Cardiac ventricle fibroblast (primary cell): Measurements from ENCODE around the gene B3GAT3. TPM values are rescaled to one million over a fixed set of nuclear protein-coding genes. Genes with fewer than 3 reads are reported as not detected.

Experiments
- total RNA-seq: library from RNA; depleted of rRNA; stranded (reverse); fragments of >200 nt; gene quantifications from 2 replicates; pipeline ENCODE4 v1.2.3, GENCODE V29; 2015

Gene B3GAT3
- 30.9 and 37.1 TPM in 2 replicates for total RNA-seq

GRCh38 chr11:62621567-62622470 lies at the start of gene B3GAT3:
Gene B3GAT3 (minus strand): TSS chr11:62621986. CDS start chr11:62621947, 39 bp downstream.

GRCh38 chr11:62665075-62665598 lies 43.4 kb upstream of the B3GAT3 start, which contains the start of the genes C11orf98 and CSKMT:
Gene C11orf98 (minus strand): TSS chr11:62665210. CDS start chr11:62665169, 41 bp downstream.
Gene CSKMT (plus strand): TSS chr11:62665312. CDS start chr11:62665880, 568 bp downstream.

GRCh38 chr11:62645946-62646824 lies 24.4 kb upstream of the B3GAT3 start, which contains the start of gene GANAB:
Gene GANAB (minus strand): TSS chr11:62646613. CDS start chr11:62646599, 14 bp downstream.

GRCh38 chr11:62612366-62613290 lies 9.2 kb downstream of the B3GAT3 start, which contains the start of the genes EML3 and ROM1:
Gene EML3 (minus strand): TSS chr11:62612775. CDS start chr11:62612457, 318 bp downstream.
Gene ROM1 (plus strand): TSS chr11:62613257. CDS start chr11:62613282, 25 bp downstream.

GRCh38 chr11:62601372-62602140 lies 20.2 kb downstream of the B3GAT3 start, which contains the start of gene MTA2:
Gene MTA2 (minus strand): TSS chr11:62601865. CDS start chr11:62601450, 415 bp downstream.

GRCh38 chr11:62591448-62592145 lies 30.2 kb downstream of the B3GAT3 start, which contains the start of gene TUT1:
Gene TUT1 (minus strand): TSS chr11:62591523. CDS start chr11:62591485, 38 bp downstream.

GRCh38 chr11:62573592-62574362 lies 48.0 kb downstream of the B3GAT3 start, which contains the start of gene EEF1G:
Gene EEF1G (minus strand): TSS chr11:62573891. CDS start chr11:62573842, 49 bp downstream.

Other genes with a start within 250 kb of the B3GAT3 start
- not detected in 2 replicates for gene SCGB1A1, start 203.0 kb downstream of the B3GAT3 start, total RNA-seq
- gene AHNAK, start 75.2 kb downstream of the B3GAT3 start, total RNA-seq, result 438 and 502 TPM in 2 replicates
- 1,923 and 1,968 TPM in 2 replicates for gene EEF1G, start 48.1 kb downstream of the B3GAT3 start, total RNA-seq
- 10.5 and 11.9 TPM in 2 replicates for gene TUT1, start 30.5 kb downstream of the B3GAT3 start, total RNA-seq
- gene MTA2, start 20.1 kb downstream of the B3GAT3 start, total RNA-seq, result 45.8 and 56.8 TPM in 2 replicates
- 50.7 and 57.5 TPM in 2 replicates for gene EML3, start 9.2 kb downstream of the B3GAT3 start, total RNA-seq
- 24.8 and 25.3 TPM in 2 replicates for gene ROM1, start 8.7 kb downstream of the B3GAT3 start, total RNA-seq
- 322 and 338 TPM in 2 replicates for gene GANAB, start 24.6 kb upstream of the B3GAT3 start, total RNA-seq
- 24.1 and 26.5 TPM in 2 replicates for gene INTS5, start 31.3 kb upstream of the B3GAT3 start, total RNA-seq
- 24.8 and 38.0 TPM in 2 replicates for gene C11orf98, start 43.2 kb upstream of the B3GAT3 start, total RNA-seq
- gene CSKMT, start 43.3 kb upstream of the B3GAT3 start, total RNA-seq, result 2.4 and 3.7 TPM in 2 replicates
- 7.5 and 8.7 TPM in 2 replicates for gene UQCC3, start 49.7 kb upstream of the B3GAT3 start, total RNA-seq
- 4.2 and 7.4 TPM in 2 replicates for gene LBHD1, start 50.3 kb upstream of the B3GAT3 start, total RNA-seq
- 115 and 150 TPM in 2 replicates for gene UBXN1, start 57.1 kb upstream of the B3GAT3 start, total RNA-seq
- 8.5 and 15.5 TPM in 2 replicates for gene LRRN4CL, start 67.5 kb upstream of the B3GAT3 start, total RNA-seq
- gene BSCL2, start 85.4 kb upstream of the B3GAT3 start, total RNA-seq, result 15.4 and 27.1 TPM in 2 replicates
- not detected in 2 replicates for gene GNG3, start 85.7 kb upstream of the B3GAT3 start, total RNA-seq
- 18.1 and 23.8 TPM in 2 replicates for gene HNRNPUL2, start 105.5 kb upstream of the B3GAT3 start, total RNA-seq
- 22.8 and 36.6 TPM in 2 replicates for gene TTC9C, start 106.5 kb upstream of the B3GAT3 start, total RNA-seq
- 9.4 and 10.8 TPM in 2 replicates for gene ZBTB3, start 132.2 kb upstream of the B3GAT3 start, total RNA-seq
- 66.3 and 67.2 TPM in 2 replicates for gene POLR2G, start 139.6 kb upstream of the B3GAT3 start, total RNA-seq
- gene TAF6L, start 149.4 kb upstream of the B3GAT3 start, total RNA-seq, result 11.8 and 13.9 TPM in 2 replicates
- gene TMEM179B, start 165.4 kb upstream of the B3GAT3 start, total RNA-seq, result 60.1 and 80.1 TPM in 2 replicates
- 25.8 and 27.7 TPM in 2 replicates for gene TMEM223, start 170.0 kb upstream of the B3GAT3 start, total RNA-seq
- gene NXF1, start 183.5 kb upstream of the B3GAT3 start, total RNA-seq, result 33.1 and 35.5 TPM in 2 replicates
- 31.7 and 41.2 TPM in 2 replicates for gene STX5, start 210.1 kb upstream of the B3GAT3 start, total RNA-seq
- gene TEX54, start 210.9 kb upstream of the B3GAT3 start, total RNA-seq, result not detected in 2 replicates
- 24.5 and 29.2 TPM in 2 replicates for gene WDR74, start 217.6 kb upstream of the B3GAT3 start, total RNA-seq